Measurements from ENCODE around the gene LNPEP. TPM values are rescaled to one million over a fixed set of nuclear protein-coding genes. Genes with fewer than 3 reads are reported as not detected.
"Not testable (repeated sequence)": the region's sequence is repeated elsewhere in the genome, so short reads cannot be mapped to it uniquely, and the experiment has no call there.

The LNPEP gene
- total RNA-seq, 1 donor from 2014 or later = 33.9 TPM

GRCh38 chr5:97078958-97079743, 143.3 kb downstream of the LNPEP start:
- Histone ChIP-seq H3K27ac (no peak overlapping the region), H3K9me3 (no peaks in the 10 kb centered on the region), H3K4me3 (no peak overlapping the region), H3K27me3 (no peaks in the 10 kb centered on the region), H3K36me3 (no peaks in the 10 kb centered on the region), H3K4me1 (no peaks in the 10 kb centered on the region)
- DNase-seq (ENCODE audit: extremely low spot score in 2 of 2) = no peak
- TF ChIP-seq CTCF (IDR thresholded peaks at IDR 0.05) (no peak), POLR2AphosphoS5 (IDR thresholded peaks at IDR 0.05; ENCODE audit: insufficient read depth in 1 of 2, low read depth in 1 of 2) (no peak), POLR2A (IDR thresholded peaks at IDR 0.05) (no peak)
- intact Hi-C loops (cut with DNase I) = no loop called here

- intact Hi-C loops (cut with DNase I); DNase-seq (ENCODE audit: extremely low spot score in 2 of 2); H3K27ac ChIP-seq; H3K9me3 ChIP-seq; H3K4me3 ChIP-seq; H3K36me3 ChIP-seq; H3K27me3 ChIP-seq; H3K4me1 ChIP-seq: not testable (repeated sequence)
Observed at GRCh38 chr5:97084782-97085458, 149.0 kb downstream of the LNPEP start.

- H3K27ac ChIP-seq = no peak overlapping the region
- no peak for DNase-seq (ENCODE audit: extremely low spot score in 2 of 2)
- H3K4me3 ChIP-seq = no peak overlapping the region
- no peaks in the 10 kb centered on the region for H3K4me1 ChIP-seq
- no peaks in the 10 kb centered on the region for H3K9me3 ChIP-seq
- intact Hi-C loops (cut with DNase I) = no loop called here
- TF ChIP-seq POLR2A (IDR thresholded peaks at IDR 0.05) (no peak), CTCF (IDR thresholded peaks at IDR 0.05) (no peak), POLR2AphosphoS5 (IDR thresholded peaks at IDR 0.05; ENCODE audit: insufficient read depth in 1 of 2, low read depth in 1 of 2) (no peak)
- no peaks in the 10 kb centered on the region for H3K27me3 ChIP-seq
- no peaks in the 10 kb centered on the region for H3K36me3 ChIP-seq
Observed at GRCh38 chr5:97085459-97086181, 149.7 kb downstream of the LNPEP start.

Small RNA genes lying within 50 kb of the gene (small RNA-seq; reads per million reads assigned to genes)
- gene RF00019 = not detected

Other genes starting within 250 kb of the LNPEP start
- 23.6 TPM for gene ERAP1, start 128.1 kb upstream of the LNPEP start, total RNA-seq
- gene ERAP2, start 59.6 kb upstream of the LNPEP start, total RNA-seq = 16.5 TPM
- not detected for gene LIX1, start 206.5 kb downstream of the LNPEP start, total RNA-seq
- 18.7 TPM for gene RIOK2, start 247.2 kb downstream of the LNPEP start, total RNA-seq

Measured in vagina (tissue), 2 donors.